NCI-H446 (cell line): Measurements from ENCODE around the gene MYH11.
"Not testable (repeated sequence)": the region's sequence is repeated elsewhere in the genome, so short reads cannot be mapped to it uniquely, and the experiment has no call there.

Experiments
- DNase-seq, 2 experiments: peaks; one replicate each; lab custom pipeline; 2025; lab: John Stamatoyannopoulos, UW

The MYH11 gene

GRCh38 chr16:15810411-15810810 lies 46.4 kb downstream of the MYH11 start:
- no peak for DNase-seq

GRCh38 chr16:15809297-15809696 lies 47.5 kb downstream of the MYH11 start:
- DNase-seq = not testable (repeated sequence)

GRCh38 chr16:15808071-15808470 lies 48.8 kb downstream of the MYH11 start:
- no peak for DNase-seq

- DNase-seq = no peak
These were observed 49.2 kb downstream of the MYH11 start for GRCh38 chr16:15807603-15808009.

GRCh38 chr16:15803618-15804017 lies 53.2 kb downstream of the MYH11 start:
- DNase-seq = peak in 1 of 2 experiments; percentile 28

- no peak for DNase-seq
These were observed 56.9 kb downstream of the MYH11 start for GRCh38 chr16:15799851-15800495.

GRCh38 chr16:15798671-15799070 lies 58.2 kb downstream of the MYH11 start:
- no peak for DNase-seq

GRCh38 chr16:15796885-15797284 lies 59.9 kb downstream of the MYH11 start:
- DNase-seq = no peak

- no peak for DNase-seq
These were observed 61.2 kb downstream of the MYH11 start for GRCh38 chr16:15795615-15796014.

- DNase-seq = no peak
These were observed 64.3 kb downstream of the MYH11 start for GRCh38 chr16:15792563-15792971.

- DNase-seq = no peak
These were observed 66.4 kb downstream of the MYH11 start for GRCh38 chr16:15790458-15790857.

- DNase-seq = not testable (repeated sequence)
These were observed 67.0 kb downstream of the MYH11 start for GRCh38 chr16:15789816-15790215.

- no peak for DNase-seq
These were observed 68.0 kb downstream of the MYH11 start for GRCh38 chr16:15788846-15789239.

GRCh38 chr16:15786501-15786900 lies 70.3 kb downstream of the MYH11 start:
- no peak for DNase-seq

- no peak for DNase-seq
These were observed 71.3 kb downstream of the MYH11 start for GRCh38 chr16:15785386-15786059.

GRCh38 chr16:15783985-15784384 lies 72.8 kb downstream of the MYH11 start:
- DNase-seq = no peak

GRCh38 chr16:15782573-15783365 lies 74.1 kb downstream of the MYH11 start:
- no peak for DNase-seq

- no peak for DNase-seq
These were observed 75.2 kb downstream of the MYH11 start for GRCh38 chr16:15781650-15782049.

GRCh38 chr16:15780805-15781204 lies 76.0 kb downstream of the MYH11 start:
- DNase-seq = no peak

- DNase-seq = no peak
These were observed 77.0 kb downstream of the MYH11 start for GRCh38 chr16:15779664-15780351.

GRCh38 chr16:15778999-15779614 lies 77.7 kb downstream of the MYH11 start:
- DNase-seq = no peak

- DNase-seq = no peak
These were observed 78.6 kb downstream of the MYH11 start for GRCh38 chr16:15778204-15778743.
